GM12878 (cell line): ENCODE data around the gene RANBP17. TPM values are rescaled to one million over a fixed set of nuclear protein-coding genes. Genes with fewer than 3 reads are reported as not detected.

Experiments
- ATAC-seq: fragments of 200-7000 bp; cut with Tn5 transposase; 3 replicates; pipeline ENCODE4 v1.9.1; 2020; ENCODE audit warnings: mild to moderate bottlenecking, moderate library complexity
- BruUV-seq: library from RNA; stranded (reverse); fragments of 400-500 nt; replicated peaks from 2 replicates; lab custom pipeline; 2021; lab: Mats Ljungman, UMichigan
- CTCF ChIA-PET: fragments of 300-600 bp; sonication (Branson Sonifier 250); formaldehyde crosslinking; extraction: SDS; loops from one replicate; lab custom pipeline; 2021; ENCODE audit warnings: inconsistent platforms; lab: Yijun Ruan, JAX
- POLR2A ChIA-PET: fragments of 350-600 bp; formaldehyde crosslinking; extraction: SDS; loops from one replicate; lab custom pipeline; 2021; ENCODE audit warnings: inconsistent platforms; lab: Charles Lee
- RAD21 ChIA-PET: fragments of 300-600 bp; sonication (Branson Sonifier 250); formaldehyde crosslinking; loops from one replicate; lab custom pipeline; 2023; ENCODE audit warnings: antibody characterized with exemption; ENCODE audit not compliant: unreplicated experiment; lab: Charles Lee
- SMC1A ChIA-PET: fragments of 300-600 bp; sonication (Branson Sonifier 250); formaldehyde crosslinking; loops from one replicate; lab custom pipeline; 2023; ENCODE audit not compliant: unreplicated experiment, uncharacterized antibody; lab: Charles Lee
- DNase-seq: peaks from one replicate; pipeline ENCODE4 v3.0.0-alpha.2; 2011; ENCODE audit warnings: low read depth, low spot score
- FAIRE-seq: peaks from 3 replicates; lab custom pipeline; 2011; peaks lifted over from hg19 to GRCh38; lab: Jason Lieb, UNC
- H2AFZ ChIP-seq: 2 replicates; pipeline ENCODE4 v1.6.0; 2011; ENCODE audit warnings: low read depth, low read length, control low read depth; ENCODE audit not compliant: control insufficient read depth
- H3K27ac ChIP-seq: 2 replicates; pipeline ENCODE4 v1.5.1; 2011; ENCODE audit warnings: control low read depth; ENCODE audit not compliant: control insufficient read depth, insufficient read depth
- H3K27me3 ChIP-seq, 2 experiments: replicated peaks in 1 of 2; 2 replicates each; pipeline versions ENCODE4 v1.6.0 to v1.6.1; 2011; ENCODE audit warnings: low read length in 1 of 2; ENCODE audit not compliant: control insufficient read depth in 2 of 2, insufficient read depth in 2 of 2
- H3K36me3 ChIP-seq, 2 experiments: 2 replicates each; pipeline ENCODE4 v1.5.1; 2011; ENCODE audit warnings: low read length in 1 of 2; ENCODE audit not compliant: control insufficient read depth in 2 of 2, insufficient read depth in 2 of 2
- H3K4me1 ChIP-seq: 2 replicates; pipeline ENCODE4 v1.6.1; 2011; ENCODE audit warnings: mild to moderate bottlenecking, low read length, moderate library complexity, mixed read lengths; ENCODE audit not compliant: control insufficient read depth, insufficient read depth
- H3K4me2 ChIP-seq: 2 replicates; pipeline ENCODE4 v1.6.0; 2011; ENCODE audit warnings: control low read depth; ENCODE audit not compliant: control insufficient read depth, insufficient read depth
- H3K4me3 ChIP-seq: fragments of 200-600 bp; sonication (generic); 2 replicates; pipeline ENCODE4 v1.5.1; 2016
- H3K79me2 ChIP-seq: 2 replicates; pipeline ENCODE4 v1.6.0; 2011; ENCODE audit warnings: low read length; ENCODE audit not compliant: control insufficient read depth, insufficient read depth
- H3K9ac ChIP-seq: 2 replicates; pipeline ENCODE4 v1.8.0; 2011; ENCODE audit warnings: low read length, control low read depth, mixed read lengths; ENCODE audit not compliant: control insufficient read depth, insufficient read depth
- H3K9me3 ChIP-seq: replicated peaks from 3 replicates; pipeline ENCODE4 v1.5.1; 2011; ENCODE audit warnings: mild to moderate bottlenecking, low read length; ENCODE audit not compliant: control insufficient read depth, insufficient read depth
- H4K20me1 ChIP-seq: 2 replicates; pipeline ENCODE4 v1.6.0; 2011; ENCODE audit not compliant: control insufficient read depth, insufficient read depth
- ATF2 ChIP-seq: IDR thresholded peaks from 2 replicates; pipeline ENCODE4 v1.6.1; 2012; ENCODE audit warnings: low read length, inconsistent platforms
- NR2C1 ChIP-seq: fragments of 450-650 bp; IDR thresholded peaks from 2 replicates; pipeline ENCODE4 v1.6.1; 2017; ENCODE audit warnings: antibody characterized with exemption, mild to moderate bottlenecking, moderate library complexity
- SKIL ChIP-seq: fragments of 450-650 bp; IDR thresholded peaks from 2 replicates; pipeline ENCODE4 v1.6.1; 2017; ENCODE audit warnings: mild to moderate bottlenecking, low read depth, inconsistent platforms; ENCODE audit not compliant: poor library complexity, severe bottlenecking
- SRF ChIP-seq, 2 experiments: IDR thresholded peaks; 2 replicates each; pipeline ENCODE4 v1.6.1; 2011; ENCODE audit warnings: low read depth in 2 of 2, low read length in 2 of 2, mild to moderate bottlenecking in 1 of 2, moderate library complexity in 1 of 2
- STAT3 ChIP-seq: IDR thresholded peaks from 2 replicates; pipeline ENCODE4 v1.6.1; 2011; ENCODE audit warnings: low read depth, low read length, improper control_type of control experiment
- ZNF217 ChIP-seq: fragments of 450-650 bp; IDR thresholded peaks from 2 replicates; pipeline ENCODE4 v1.6.1; 2017; ENCODE audit warnings: antibody characterized with exemption, mild to moderate bottlenecking
- WGBS: methylation state at CpG from one replicate; pipeline ENCODE4 v1.1.6; 2016; ENCODE audit warnings: low lambda C conversion rate; ENCODE audit not compliant: insufficient replicate concordance, insufficient coverage; ENCODE audit errors: missing lambda C conversion rate; 5-methylcytosine and 5-hydroxymethylcytosine counted together
- in situ Hi-C: fragments of 300-500 bp; cut with MboI; formaldehyde crosslinking; loops from 9 replicates; pipeline ENCODE4 v1.14.3; 2018; ENCODE audit warnings: mixed read lengths
- intact Hi-C: fragments of 100-400 bp; cut with micrococcal nuclease; formaldehyde crosslinking; loops from one replicate; pipeline ENCODE4 v1.14.2; 2022; ENCODE audit not compliant: unreplicated experiment
- polyA plus RNA-seq, 11 experiments: library from polyadenylated mRNA; depleted of rRNA in 4 of 11; unstranded in 6 of 11; stranded (reverse) in 5 of 11; fragments of >200 nt; fragmentation: Nextera tagmentation in 4 of 11; fragmentation: Illumina TruSeq in 1 of 11; extraction: Ambion mirVana in 4 of 11; extraction: Trizol in 1 of 11; gene quantifications; 1 replicate in 1 of 11; 2 replicates in 10 of 11; pipeline versions ENCODE4 v1.2.1 to v1.2.3, GENCODE V29; 2011 to 2016; ENCODE audit warnings: inconsistent platforms in 2 of 11, missing spikeins in 2 of 11, low read depth in 1 of 11
- total RNA-seq, 4 experiments: library from RNA; depleted of rRNA in 3 of 4; stranded (reverse); fragments of >200 nt in 3 of 4; fragmentation: Illumina TruSeq in 1 of 4; extraction: Trizol in 1 of 4; gene quantifications; 2 replicates each; pipeline versions ENCODE4 v1.2.1 to v1.2.3, GENCODE V29; 2013 to 2021

Gene RANBP17
- total and polyA plus RNA-seq, 10 of the 15 experiments (the other 5 are each of a cell fraction or from before 2014, with no cell fraction given): 0.10 TPM; not detected in 9

GRCh38 chr5:171299851-171300250 is 438.0 kb downstream of the RANBP17 start (continued):
- no peak for TF ChIP-seq SKIL
- no peak for TF ChIP-seq STAT3

GRCh38 chr5:171300358-171300757 is 438.5 kb downstream of the RANBP17 start:
- H3K9ac ChIP-seq: no peak overlapping the region
- no peak overlapping the region for H3K27ac ChIP-seq
- H3K4me2 ChIP-seq: no peak overlapping the region
- DNase-seq (no peak), FAIRE-seq (no peak)
- intact Hi-C loops: no loop called here
- no peak for TF ChIP-seq ATF2
- no peak for TF ChIP-seq SKIL
- TF ChIP-seq ZNF217: no peak
- TF ChIP-seq NR2C1: no peak
- TF ChIP-seq SRF (IDR thresholded peaks at IDR 0.05; ENCODE audit: low read depth in 2 of 2, low read length in 2 of 2): no peak
- TF ChIP-seq, all 136 proteins: peak for 0
- Histone ChIP-seq H3K9me3 (no peaks in the 10 kb centered on the region), H3K36me3 (no peaks in the 10 kb centered on the region), H2AFZ (no peak overlapping the region), H3K27me3 (peaks cover 7 to 9% of the 10 kb centered on the region in 2 experiments; a peak in 3 of 4 replicates), H3K79me2 (no peaks in the 10 kb centered on the region), H3K4me3 (no peak overlapping the region), H3K4me1 (no peaks in the 10 kb centered on the region), H4K20me1 (no peaks in the 10 kb centered on the region; the same call in 1 of the 2 replicates)
- RAD21 ChIA-PET: no interaction called here
- CTCF ChIA-PET: no interaction called here
- WGBS: 54% methylated on average over 7 of the region's 7 CpGs
- in situ Hi-C loops: no loop called here
- POLR2A ChIA-PET: no interaction called here
- SMC1A ChIA-PET: no interaction called here
- BruUV-seq: no TSS peak
- no peak for ATAC-seq
